ENCODE data around the gene CD1B. TPM values are rescaled to one million over a fixed set of nuclear protein-coding genes. Genes with fewer than 3 reads are reported as not detected.

Gene CD1B
- total RNA-seq, 1 experiment from 2014 or later = not detected

DNA sequence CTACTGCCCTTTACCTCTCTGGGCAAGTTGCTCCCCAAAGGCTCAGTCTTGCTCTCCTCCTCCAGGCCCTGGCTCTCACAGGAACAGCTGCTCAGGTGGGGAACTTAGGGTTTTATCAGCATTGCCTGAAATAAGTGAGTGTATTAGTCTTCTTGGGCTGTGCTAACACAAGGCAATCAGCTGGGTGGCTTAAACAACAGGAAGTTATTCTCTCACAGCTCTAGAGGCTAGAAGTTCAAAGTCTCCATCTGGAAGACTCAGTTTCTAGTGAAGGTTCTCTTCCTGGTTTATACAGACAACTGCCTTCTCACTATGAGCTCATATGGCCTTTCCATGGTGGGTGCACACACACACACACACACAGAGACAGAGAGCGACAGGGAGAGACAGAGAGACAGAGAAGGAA is 44.4 kb downstream of the CD1B start:
- intact Hi-C loops (cut with micrococcal nuclease; ENCODE audit: unreplicated experiment) = no loop called here
- no peak overlapping the region for H3K4me3 ChIP-seq (ENCODE audit: low read depth in 2 of 2, low read length in 2 of 2)
- no peaks in the 10 kb centered on the region for H3K27me3 ChIP-seq (ENCODE audit: control insufficient read depth, insufficient read depth, low read length)
- POLR2A ChIA-PET = no interaction called here
- TF ChIP-seq, protein P1, sequence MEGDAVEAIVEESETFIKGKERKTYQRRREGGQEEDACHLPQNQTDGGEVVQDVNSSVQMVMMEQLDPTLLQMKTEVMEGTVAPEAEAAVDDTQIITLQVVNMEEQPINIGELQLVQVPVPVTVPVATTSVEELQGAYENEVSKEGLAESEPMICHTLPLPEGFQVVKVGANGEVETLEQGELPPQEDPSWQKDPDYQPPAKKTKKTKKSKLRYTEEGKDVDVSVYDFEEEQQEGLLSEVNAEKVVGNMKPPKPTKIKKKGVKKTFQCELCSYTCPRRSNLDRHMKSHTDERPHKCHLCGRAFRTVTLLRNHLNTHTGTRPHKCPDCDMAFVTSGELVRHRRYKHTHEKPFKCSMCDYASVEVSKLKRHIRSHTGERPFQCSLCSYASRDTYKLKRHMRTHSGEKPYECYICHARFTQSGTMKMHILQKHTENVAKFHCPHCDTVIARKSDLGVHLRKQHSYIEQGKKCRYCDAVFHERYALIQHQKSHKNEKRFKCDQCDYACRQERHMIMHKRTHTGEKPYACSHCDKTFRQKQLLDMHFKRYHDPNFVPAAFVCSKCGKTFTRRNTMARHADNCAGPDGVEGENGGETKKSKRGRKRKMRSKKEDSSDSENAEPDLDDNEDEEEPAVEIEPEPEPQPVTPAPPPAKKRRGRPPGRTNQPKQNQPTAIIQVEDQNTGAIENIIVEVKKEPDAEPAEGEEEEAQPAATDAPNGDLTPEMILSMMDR (IDR thresholded peaks at IDR 0.05) = no peak
- TF ChIP-seq POLR2AphosphoS5 (IDR thresholded peaks at IDR 0.05; ENCODE audit: low read depth, low read length) (no peak), TCF7L2 (IDR thresholded peaks at IDR 0.05; ENCODE audit: low read depth, low read length) (no peak), SIN3A (IDR thresholded peaks at IDR 0.05; ENCODE audit: borderline replicate concordance, insufficient read depth, low read depth, low read length) (no peak)
- TF ChIP-seq, protein P2, sequence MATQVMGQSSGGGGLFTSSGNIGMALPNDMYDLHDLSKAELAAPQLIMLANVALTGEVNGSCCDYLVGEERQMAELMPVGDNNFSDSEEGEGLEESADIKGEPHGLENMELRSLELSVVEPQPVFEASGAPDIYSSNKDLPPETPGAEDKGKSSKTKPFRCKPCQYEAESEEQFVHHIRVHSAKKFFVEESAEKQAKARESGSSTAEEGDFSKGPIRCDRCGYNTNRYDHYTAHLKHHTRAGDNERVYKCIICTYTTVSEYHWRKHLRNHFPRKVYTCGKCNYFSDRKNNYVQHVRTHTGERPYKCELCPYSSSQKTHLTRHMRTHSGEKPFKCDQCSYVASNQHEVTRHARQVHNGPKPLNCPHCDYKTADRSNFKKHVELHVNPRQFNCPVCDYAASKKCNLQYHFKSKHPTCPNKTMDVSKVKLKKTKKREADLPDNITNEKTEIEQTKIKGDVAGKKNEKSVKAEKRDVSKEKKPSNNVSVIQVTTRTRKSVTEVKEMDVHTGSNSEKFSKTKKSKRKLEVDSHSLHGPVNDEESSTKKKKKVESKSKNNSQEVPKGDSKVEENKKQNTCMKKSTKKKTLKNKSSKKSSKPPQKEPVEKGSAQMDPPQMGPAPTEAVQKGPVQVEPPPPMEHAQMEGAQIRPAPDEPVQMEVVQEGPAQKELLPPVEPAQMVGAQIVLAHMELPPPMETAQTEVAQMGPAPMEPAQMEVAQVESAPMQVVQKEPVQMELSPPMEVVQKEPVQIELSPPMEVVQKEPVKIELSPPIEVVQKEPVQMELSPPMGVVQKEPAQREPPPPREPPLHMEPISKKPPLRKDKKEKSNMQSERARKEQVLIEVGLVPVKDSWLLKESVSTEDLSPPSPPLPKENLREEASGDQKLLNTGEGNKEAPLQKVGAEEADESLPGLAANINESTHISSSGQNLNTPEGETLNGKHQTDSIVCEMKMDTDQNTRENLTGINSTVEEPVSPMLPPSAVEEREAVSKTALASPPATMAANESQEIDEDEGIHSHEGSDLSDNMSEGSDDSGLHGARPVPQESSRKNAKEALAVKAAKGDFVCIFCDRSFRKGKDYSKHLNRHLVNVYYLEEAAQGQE (IDR thresholded peaks at IDR 0.05; ENCODE audit: insufficient read depth in 1 of 2, low read depth in 2 of 2, low read length in 1 of 2) = no peak
- no peak for DNase-seq (ENCODE audit: low read depth, low spot score)
- no peaks in the 10 kb centered on the region for H3K36me3 ChIP-seq (ENCODE audit: control insufficient read depth, insufficient read depth, low read length)
- no peaks in the 10 kb centered on the region for H3K9me3 ChIP-seq (ENCODE audit: control insufficient read depth, insufficient read depth, low read depth, low read length)
- H3K4me1 ChIP-seq (ENCODE audit: control insufficient read depth, insufficient read depth, low read length) = no peaks in the 10 kb centered on the region
- no peak for ATAC-seq
- BruUV-seq (replicated peaks) = no TSS peak
- CTCF ChIA-PET = no interaction called here
- in situ Hi-C loops (cut with HindIII; ENCODE audit: low pct_unique_long_range_greater_than_20kb, low sequenced_read_pairs) = no loop called here
- H3K27ac ChIP-seq (ENCODE audit: low read length) = no peak overlapping the region

DNA sequence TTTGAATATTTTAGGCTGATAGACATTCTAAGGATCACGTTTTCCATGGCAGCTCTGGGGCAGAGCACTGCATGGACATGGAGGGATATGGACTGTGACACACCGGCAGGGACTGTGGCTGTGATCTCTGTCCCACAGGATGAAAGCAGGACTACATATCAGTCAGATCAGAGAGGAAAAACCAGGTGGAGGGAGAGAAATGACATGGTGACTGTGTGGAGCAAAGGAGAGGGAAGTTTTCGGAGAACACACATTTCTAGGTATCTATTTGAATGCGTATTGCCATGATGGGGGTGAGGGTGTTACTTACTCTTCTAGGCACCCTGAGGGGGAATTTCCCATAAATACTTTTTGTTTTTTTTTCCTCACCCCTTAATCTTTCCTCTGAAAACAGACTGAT is 44.8 kb downstream of the CD1B start:
- H3K4me3 ChIP-seq (ENCODE audit: low read depth in 2 of 2, low read length in 2 of 2) = no peak overlapping the region
- intact Hi-C loops (cut with micrococcal nuclease; ENCODE audit: unreplicated experiment) = no loop called here
- H3K36me3 ChIP-seq (ENCODE audit: control insufficient read depth, insufficient read depth, low read length) = no peaks in the 10 kb centered on the region
- BruUV-seq (replicated peaks) = no TSS peak
- H3K9me3 ChIP-seq (ENCODE audit: control insufficient read depth, insufficient read depth, low read depth, low read length) = no peaks in the 10 kb centered on the region
- ATAC-seq (no peak), DNase-seq (ENCODE audit: low read depth, low spot score) (no peak)
- POLR2A ChIA-PET = no interaction called here
- no peak for TF ChIP-seq POLR2AphosphoS5 (IDR thresholded peaks at IDR 0.05; ENCODE audit: low read depth, low read length)
- TF ChIP-seq, protein P2 (IDR thresholded peaks at IDR 0.05; ENCODE audit: insufficient read depth in 1 of 2, low read depth in 2 of 2, low read length in 1 of 2) = no peak
- TF ChIP-seq TCF7L2 (IDR thresholded peaks at IDR 0.05; ENCODE audit: low read depth, low read length) = no peak
- no peak for TF ChIP-seq SIN3A (IDR thresholded peaks at IDR 0.05; ENCODE audit: borderline replicate concordance, insufficient read depth, low read depth, low read length)
- TF ChIP-seq, protein P1 (IDR thresholded peaks at IDR 0.05) = no peak
- no peaks in the 10 kb centered on the region for H3K27me3 ChIP-seq (ENCODE audit: control insufficient read depth, insufficient read depth, low read length)
- in situ Hi-C loops (cut with HindIII; ENCODE audit: low pct_unique_long_range_greater_than_20kb, low sequenced_read_pairs) = no loop called here
- no peaks in the 10 kb centered on the region for H3K4me1 ChIP-seq (ENCODE audit: control insufficient read depth, insufficient read depth, low read length)
- no peak overlapping the region for H3K27ac ChIP-seq (ENCODE audit: low read length)
- CTCF ChIA-PET = no interaction called here

Measured in Panc1 (cell line).